Neural cell (in vitro differentiated cells): ENCODE data around the gene COL13A1.

Source experiments
- MXI1 ChIP-seq: fragments of 450-650 bp; conservative IDR thresholded peaks from 2 replicates; pipeline ENCODE4 v1.6.1; 2014; ENCODE audit warnings: antibody characterized with exemption, mild to moderate bottlenecking; ENCODE audit not compliant: poor library complexity, severe bottlenecking
- RAD21 ChIP-seq: fragments of 450-650 bp; conservative IDR thresholded peaks from 2 replicates; pipeline ENCODE4 v1.6.1; 2014; ENCODE audit warnings: antibody characterized with exemption, mild to moderate bottlenecking, moderate library complexity
- TAF1 ChIP-seq: IDR thresholded peaks from 2 replicates; pipeline ENCODE4 v1.6.1; 2012; ENCODE audit warnings: low read depth
- TF ChIP-seq, protein P1 (sequence below): fragments of 450-650 bp; IDR thresholded peaks from 2 replicates; pipeline ENCODE4 v1.5.1; 2014; ENCODE audit warnings: antibody characterized with exemption, mild to moderate bottlenecking, moderate library complexity; ENCODE audit not compliant: poor library complexity, severe bottlenecking

DNA sequence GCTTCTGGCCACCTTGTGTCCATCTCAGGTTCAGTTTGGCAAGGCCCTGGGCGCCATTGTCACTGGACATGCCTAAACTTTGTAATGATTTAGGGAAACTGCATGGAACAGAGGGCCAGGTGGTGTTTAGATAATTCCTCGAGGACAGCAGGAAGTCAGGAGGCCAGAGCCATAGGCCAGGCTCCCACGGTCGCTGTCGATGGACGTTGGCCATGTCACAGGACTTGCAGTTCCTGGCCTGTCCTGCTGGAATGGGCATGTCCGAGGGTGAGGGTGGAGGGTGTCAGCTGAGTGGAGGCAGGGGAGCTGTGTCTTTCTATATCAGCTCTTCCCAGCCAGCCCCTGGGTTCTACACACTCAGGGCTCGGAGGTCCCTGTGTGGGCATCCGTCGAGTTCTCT, 143.1 kb downstream of the COL13A1 start:
- TF ChIP-seq TAF1 (no peak), RAD21 (no peak), MXI1 (no peak)
- TF ChIP-seq, protein P1, sequence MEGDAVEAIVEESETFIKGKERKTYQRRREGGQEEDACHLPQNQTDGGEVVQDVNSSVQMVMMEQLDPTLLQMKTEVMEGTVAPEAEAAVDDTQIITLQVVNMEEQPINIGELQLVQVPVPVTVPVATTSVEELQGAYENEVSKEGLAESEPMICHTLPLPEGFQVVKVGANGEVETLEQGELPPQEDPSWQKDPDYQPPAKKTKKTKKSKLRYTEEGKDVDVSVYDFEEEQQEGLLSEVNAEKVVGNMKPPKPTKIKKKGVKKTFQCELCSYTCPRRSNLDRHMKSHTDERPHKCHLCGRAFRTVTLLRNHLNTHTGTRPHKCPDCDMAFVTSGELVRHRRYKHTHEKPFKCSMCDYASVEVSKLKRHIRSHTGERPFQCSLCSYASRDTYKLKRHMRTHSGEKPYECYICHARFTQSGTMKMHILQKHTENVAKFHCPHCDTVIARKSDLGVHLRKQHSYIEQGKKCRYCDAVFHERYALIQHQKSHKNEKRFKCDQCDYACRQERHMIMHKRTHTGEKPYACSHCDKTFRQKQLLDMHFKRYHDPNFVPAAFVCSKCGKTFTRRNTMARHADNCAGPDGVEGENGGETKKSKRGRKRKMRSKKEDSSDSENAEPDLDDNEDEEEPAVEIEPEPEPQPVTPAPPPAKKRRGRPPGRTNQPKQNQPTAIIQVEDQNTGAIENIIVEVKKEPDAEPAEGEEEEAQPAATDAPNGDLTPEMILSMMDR: no peak
